ENCODE measurements around the gene DNAJC11.
"Not testable (repeated sequence)": the region's sequence is repeated elsewhere in the genome, so short reads cannot be mapped to it uniquely, and the experiment has no call there.

Gene DNAJC11

DNA sequence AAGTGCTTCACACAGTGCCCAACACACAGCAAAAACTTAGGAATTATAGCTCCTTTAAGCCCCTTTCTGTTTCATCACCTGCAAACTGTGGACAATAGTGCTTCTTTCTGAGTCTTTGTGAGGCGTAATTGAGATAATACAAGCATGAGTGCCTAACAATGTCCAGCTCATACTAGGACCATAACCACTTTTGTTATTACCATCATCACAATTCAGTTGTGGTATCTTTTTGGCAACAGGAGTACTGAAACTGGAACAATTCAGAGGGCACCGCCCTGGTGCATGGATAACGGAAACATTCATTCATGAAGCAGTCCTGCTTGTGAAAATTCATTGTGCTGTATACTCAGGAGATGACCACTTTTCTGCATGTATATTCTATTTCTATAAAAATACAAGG, 18.2 kb downstream of the DNAJC11 start:
- Mint-ChIP-seq H3K36me3 (peaks cover 5% of the 10 kb centered on the region), H3K4me1 (ENCODE audit: low read depth) (peaks cover 17% of the 10 kb centered on the region), H3K27ac (no peak overlapping the region), H3K9me3 (ENCODE audit: low read depth) (no peaks in the 10 kb centered on the region), H3K4me3 (no peak overlapping the region), H3K27me3 (no peaks in the 10 kb centered on the region)

GRCh38 chr1:6675941-6676340, 25.7 kb downstream of the DNAJC11 start:
- H3K9me3 Mint-ChIP-seq (ENCODE audit: low read depth) = no peaks in the 10 kb centered on the region
- H3K36me3 Mint-ChIP-seq = peaks cover 5% of the 10 kb centered on the region
- no peak overlapping the region for H3K4me3 Mint-ChIP-seq
- no peaks in the 10 kb centered on the region for H3K27me3 Mint-ChIP-seq
- no peak overlapping the region for H3K27ac Mint-ChIP-seq
- no peaks in the 10 kb centered on the region for H3K4me1 Mint-ChIP-seq (ENCODE audit: low read depth)

- Mint-ChIP-seq H3K27ac (no peak overlapping the region), H3K9me3 (ENCODE audit: low read depth) (no peaks in the 10 kb centered on the region), H3K36me3 (peaks cover 4% of the 10 kb centered on the region), H3K4me3 (no peak overlapping the region), H3K4me1 (ENCODE audit: low read depth) (no peaks in the 10 kb centered on the region), H3K27me3 (no peaks in the 10 kb centered on the region)
Measured at GRCh38 chr1:6674771-6675170, 26.8 kb downstream of the DNAJC11 start.

GRCh38 chr1:6673816-6674398, 27.7 kb downstream of the DNAJC11 start:
- Mint-ChIP-seq H3K9me3 (ENCODE audit: low read depth) (no peaks in the 10 kb centered on the region), H3K4me1 (ENCODE audit: low read depth) (no peaks in the 10 kb centered on the region), H3K27me3 (no peaks in the 10 kb centered on the region), H3K36me3 (no peaks in the 10 kb centered on the region), H3K4me3 (no peak overlapping the region), H3K27ac (no peak overlapping the region)

DNA sequence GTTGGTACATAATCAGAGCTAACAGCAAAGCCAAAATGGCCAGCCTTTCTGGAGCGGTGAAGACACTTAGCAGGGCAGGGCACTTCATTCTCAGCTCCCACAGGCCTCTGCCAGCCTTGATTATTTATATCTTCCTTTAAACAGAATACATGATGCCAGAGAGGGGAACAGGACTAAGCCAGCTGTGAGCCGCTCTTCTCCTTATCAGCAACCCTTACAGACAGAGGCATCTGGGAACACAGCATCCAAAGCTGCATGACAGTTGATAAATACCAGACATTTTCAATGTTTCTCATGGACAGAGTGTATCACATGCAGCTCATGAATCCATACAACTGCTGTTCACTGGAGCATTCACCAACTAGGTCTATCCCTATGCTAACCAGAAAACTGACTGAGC, 29.1 kb downstream of the DNAJC11 start:
- Mint-ChIP-seq H3K27ac (no peak overlapping the region), H3K9me3 (ENCODE audit: low read depth) (no peaks in the 10 kb centered on the region), H3K36me3 (no peaks in the 10 kb centered on the region), H3K4me1 (ENCODE audit: low read depth) (no peaks in the 10 kb centered on the region), H3K4me3 (no peak overlapping the region), H3K27me3 (no peaks in the 10 kb centered on the region)

- Mint-ChIP-seq H3K27ac (no peak overlapping the region), H3K9me3 (ENCODE audit: low read depth) (no peaks in the 10 kb centered on the region), H3K4me1 (ENCODE audit: low read depth) (no peaks in the 10 kb centered on the region), H3K36me3 (peaks cover 3% of the 10 kb centered on the region), H3K27me3 (no peaks in the 10 kb centered on the region), H3K4me3 (no peak overlapping the region)
Measured at GRCh38 chr1:6668503-6668902, 33.1 kb downstream of the DNAJC11 start.

- Mint-ChIP-seq H3K4me1 (ENCODE audit: low read depth) (no peaks in the 10 kb centered on the region), H3K36me3 (peaks cover 5% of the 10 kb centered on the region), H3K9me3 (ENCODE audit: low read depth) (no peaks in the 10 kb centered on the region), H3K27me3 (no peaks in the 10 kb centered on the region), H3K4me3 (no peak overlapping the region), H3K27ac (no peak overlapping the region)
Measured at GRCh38 chr1:6667139-6667538, 34.5 kb downstream of the DNAJC11 start.

DNA sequence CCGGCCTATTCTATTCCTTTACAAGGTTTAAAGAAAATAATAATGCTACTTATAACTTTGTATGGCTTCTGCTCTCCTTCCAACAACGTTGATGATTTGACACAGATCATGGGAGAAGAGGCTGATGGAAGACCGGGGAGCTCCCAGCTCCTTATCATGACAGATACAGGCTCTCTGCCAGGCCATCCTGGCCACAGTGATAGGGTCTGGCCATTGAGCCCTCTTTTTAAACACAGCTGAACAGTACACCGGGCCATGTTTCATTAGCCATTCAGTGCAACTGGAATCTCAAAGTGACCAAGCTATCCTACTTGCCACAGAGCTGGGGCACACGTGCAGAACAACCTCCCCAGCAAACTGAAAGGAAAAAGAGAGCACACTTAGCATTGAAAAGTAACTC, 34.9 kb downstream of the DNAJC11 start:
- no peaks in the 10 kb centered on the region for H3K4me1 Mint-ChIP-seq (ENCODE audit: low read depth)
- no peak overlapping the region for H3K4me3 Mint-ChIP-seq
- no peaks in the 10 kb centered on the region for H3K9me3 Mint-ChIP-seq (ENCODE audit: low read depth)
- H3K27me3 Mint-ChIP-seq = no peaks in the 10 kb centered on the region
- no peak overlapping the region for H3K27ac Mint-ChIP-seq
- H3K36me3 Mint-ChIP-seq = peaks cover 5% of the 10 kb centered on the region

- H3K4me3 Mint-ChIP-seq; H3K9me3 Mint-ChIP-seq (ENCODE audit: low read depth); H3K36me3 Mint-ChIP-seq: not testable (repeated sequence)
Measured at GRCh38 chr1:6662468-6662867, 39.1 kb downstream of the DNAJC11 start.

GRCh38 chr1:6660415-6661049, 41.1 kb downstream of the DNAJC11 start:
- no peak overlapping the region for H3K4me3 Mint-ChIP-seq
- H3K4me1 Mint-ChIP-seq (ENCODE audit: low read depth) = peaks cover 5% of the 10 kb centered on the region
- H3K36me3 Mint-ChIP-seq = peaks cover 5% of the 10 kb centered on the region

More at GRCh38 chr1:6662468-6662867, 39.1 kb downstream of the DNAJC11 start:
- H3K4me1 Mint-ChIP-seq (ENCODE audit: low read depth); H3K27me3 Mint-ChIP-seq; H3K27ac Mint-ChIP-seq: not testable (repeated sequence)

GRCh38 chr1:6658359-6659060, 43.1 kb downstream of the DNAJC11 start:
- Mint-ChIP-seq H3K4me3 (no peak overlapping the region), H3K4me1 (ENCODE audit: low read depth) (peaks cover 5% of the 10 kb centered on the region), H3K27me3 (no peaks in the 10 kb centered on the region), H3K36me3 (peaks cover 2% of the 10 kb centered on the region), H3K9me3 (ENCODE audit: low read depth) (no peaks in the 10 kb centered on the region), H3K27ac (no peak overlapping the region)

More at GRCh38 chr1:6660415-6661049, 41.1 kb downstream of the DNAJC11 start:
- Mint-ChIP-seq H3K27me3 (no peaks in the 10 kb centered on the region), H3K27ac (no peak overlapping the region), H3K9me3 (ENCODE audit: low read depth) (no peaks in the 10 kb centered on the region)

DNA sequence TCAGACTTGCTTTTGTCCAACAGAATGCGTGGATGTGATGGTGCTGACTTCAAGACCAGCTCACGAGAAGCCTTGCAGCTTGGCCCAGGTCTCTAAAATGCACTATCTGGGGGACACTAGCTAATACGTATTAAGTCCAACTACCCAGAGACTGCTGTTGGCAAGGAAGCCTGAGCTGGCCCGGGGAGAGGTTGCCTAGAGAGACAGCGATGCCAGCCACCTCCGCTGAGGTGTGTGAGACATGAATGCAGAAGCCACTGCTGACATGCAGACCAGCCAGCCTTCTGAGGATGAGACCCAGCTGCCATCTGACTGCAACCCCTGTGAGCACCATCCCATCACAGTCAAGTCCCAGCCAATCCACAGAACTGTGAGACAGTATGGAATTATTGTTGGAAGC, 44.5 kb downstream of the DNAJC11 start:
- Mint-ChIP-seq H3K4me1 (ENCODE audit: low read depth) (peaks cover 5% of the 10 kb centered on the region), H3K4me3 (no peak overlapping the region), H3K36me3 (peaks cover 4% of the 10 kb centered on the region), H3K27me3 (no peaks in the 10 kb centered on the region), H3K9me3 (ENCODE audit: low read depth) (no peaks in the 10 kb centered on the region), H3K27ac (no peak overlapping the region)

- Mint-ChIP-seq H3K27ac (no peak overlapping the region), H3K27me3 (no peaks in the 10 kb centered on the region), H3K36me3 (peaks cover 7% of the 10 kb centered on the region), H3K9me3 (ENCODE audit: low read depth) (no peaks in the 10 kb centered on the region), H3K4me1 (ENCODE audit: low read depth) (peaks cover 5% of the 10 kb centered on the region), H3K4me3 (no peak overlapping the region)
Measured at GRCh38 chr1:6653436-6654290, 48.0 kb downstream of the DNAJC11 start.

DNA sequence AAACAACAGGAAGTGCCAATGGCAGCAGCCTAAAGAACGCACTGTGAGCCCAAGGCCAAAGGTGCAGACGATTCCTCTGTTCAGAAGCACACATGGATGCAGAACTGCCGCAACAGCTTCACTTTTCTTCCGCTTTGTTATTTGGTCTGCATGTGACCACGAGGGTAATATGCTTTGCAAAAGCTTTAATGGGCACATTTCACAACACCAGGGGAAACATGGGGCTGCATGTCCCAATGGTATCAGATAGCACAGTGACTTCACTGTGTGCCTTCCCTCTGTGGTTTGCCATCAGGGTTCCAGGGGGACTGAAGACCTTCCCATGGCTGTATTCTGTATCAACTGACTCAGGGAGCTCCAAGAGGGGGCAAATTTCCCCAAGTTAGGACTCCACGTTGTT, 48.6 kb downstream of the DNAJC11 start:
- Mint-ChIP-seq H3K27me3 (no peaks in the 10 kb centered on the region), H3K9me3 (ENCODE audit: low read depth) (no peaks in the 10 kb centered on the region), H3K4me1 (ENCODE audit: low read depth) (peaks cover 4% of the 10 kb centered on the region), H3K36me3 (peaks cover 7% of the 10 kb centered on the region), H3K27ac (no peak overlapping the region), H3K4me3 (no peak overlapping the region)

GRCh38 chr1:6651909-6652308, 49.7 kb downstream of the DNAJC11 start:
- Mint-ChIP-seq H3K4me3 (no peak overlapping the region), H3K9me3 (ENCODE audit: low read depth) (no peaks in the 10 kb centered on the region), H3K27ac (no peak overlapping the region), H3K27me3 (no peaks in the 10 kb centered on the region), H3K36me3 (peaks cover 7% of the 10 kb centered on the region), H3K4me1 (ENCODE audit: low read depth) (peaks cover under 1% of the 10 kb centered on the region)
